HepG2 (cell line): ENCODE results near the gene LAMB3.

Source experiments
- CTCF ChIP-seq: sonication (generic); formaldehyde crosslinking; IDR thresholded peaks from 2 replicates; pipeline ENCODE4 v1.5.0; 2020; ENCODE audit warnings: mild to moderate bottlenecking, missing genetic modification reagents, moderate library complexity
- E2F2 ChIP-seq: sonication (generic); formaldehyde crosslinking; IDR thresholded peaks from 2 replicates; pipeline ENCODE4 v1.4.0; 2020; ENCODE audit warnings: missing genetic modification reagents, borderline replicate concordance
- ESRRA ChIP-seq: sonication (generic); formaldehyde crosslinking; IDR thresholded peaks from 2 replicates; pipeline ENCODE4 v1.5.1; 2020; ENCODE audit warnings: mild to moderate bottlenecking, low read depth, missing genetic modification reagents
- EZH2 ChIP-seq: conservative IDR thresholded peaks from 2 replicates; pipeline ENCODE4 v1.6.1; 2012; ENCODE audit warnings: mild to moderate bottlenecking, low read depth, low read length, moderate library complexity
- HDAC2 ChIP-seq: sonication (generic); formaldehyde crosslinking; IDR thresholded peaks from 2 replicates; pipeline ENCODE4 v1.4.0; 2020; ENCODE audit warnings: missing genetic modification reagents
- KAT2B ChIP-seq: fragments of 150-350 bp; IDR thresholded peaks from 2 replicates; pipeline ENCODE4 v1.6.1; 2014; ENCODE audit warnings: low read depth, low read length, borderline replicate concordance
- MAFK ChIP-seq, 2 experiments: IDR thresholded peaks in 1 of 2; conservative IDR thresholded peaks in 1 of 2; 2 replicates each; pipeline ENCODE4 v1.6.1; 2011; ENCODE audit warnings: improper control_type of control experiment in 2 of 2, low read length in 2 of 2
- MTA3 ChIP-seq: sonication (generic); formaldehyde crosslinking; IDR thresholded peaks from 2 replicates; pipeline ENCODE4 v1.4.0; 2020; ENCODE audit warnings: missing genetic modification reagents
- MXI1 ChIP-seq: IDR thresholded peaks from 3 replicates; pipeline ENCODE4 v1.6.1; 2012; ENCODE audit warnings: low read depth, low read length, inconsistent platforms, borderline replicate concordance
- POLR2A ChIP-seq, 2 experiments: IDR thresholded peaks; 2 replicates each; pipeline ENCODE4 v1.6.1; 2011; ENCODE audit warnings: low read depth in 2 of 2, low read length in 2 of 2, mild to moderate bottlenecking in 1 of 2, moderate library complexity in 1 of 2; ENCODE audit not compliant: insufficient read depth in 1 of 2
- POLR2AphosphoS5 ChIP-seq: IDR thresholded peaks from 2 replicates; pipeline ENCODE4 v1.6.1; 2012; ENCODE audit warnings: low read depth, low read length
- ZNF552 ChIP-seq: sonication (generic); formaldehyde crosslinking; IDR thresholded peaks from 2 replicates; pipeline ENCODE4 v1.9.0; 2022; ENCODE audit warnings: missing genetic modification reagents, mild to moderate bottlenecking, borderline replicate concordance
- ZNF589 ChIP-seq: sonication (generic); formaldehyde crosslinking; conservative IDR thresholded peaks from 2 replicates; pipeline ENCODE4 v1.8.0; 2022; ENCODE audit warnings: mild to moderate bottlenecking, moderate library complexity, missing genetic modification reagents
- TF ChIP-seq, protein P1 (sequence below): sonication (generic); formaldehyde crosslinking; IDR thresholded peaks from 2 replicates; pipeline ENCODE4 v1.4.0; 2020; ENCODE audit warnings: missing genetic modification reagents

GRCh38 chr1:209692296-209692695 lies 40.1 kb upstream of the LAMB3 start:
- no peak for TF ChIP-seq POLR2AphosphoS5
- TF ChIP-seq KAT2B = no peak
- no peak for TF ChIP-seq MAFK (conservative IDR thresholded peaks at IDR 0.05 in 1 of 2, IDR thresholded peaks at IDR 0.05 in 1 of 2; ENCODE audit: low read length in 2 of 2)
- no peak for TF ChIP-seq ZNF552 (CRISPR knock-in tag)
- no peak for TF ChIP-seq E2F2
- no peak for TF ChIP-seq HDAC2 (CRISPR knock-in tag)
- TF ChIP-seq POLR2A (IDR thresholded peaks at IDR 0.05; ENCODE audit: insufficient read depth in 1 of 2, low read depth in 2 of 2, low read length in 2 of 2) = no peak
- TF ChIP-seq ZNF589 (CRISPR knock-in tag) = no peak
- no peak for TF ChIP-seq MXI1
- no peak for TF ChIP-seq ESRRA (CRISPR knock-in tag)
- TF ChIP-seq, protein P1, sequence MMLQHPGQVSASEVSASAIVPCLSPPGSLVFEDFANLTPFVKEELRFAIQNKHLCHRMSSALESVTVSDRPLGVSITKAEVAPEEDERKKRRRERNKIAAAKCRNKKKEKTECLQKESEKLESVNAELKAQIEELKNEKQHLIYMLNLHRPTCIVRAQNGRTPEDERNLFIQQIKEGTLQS (CRISPR knock-in tag) = no peak
- no peak for TF ChIP-seq EZH2
- TF ChIP-seq CTCF (CRISPR knock-in tag) = no peak
- TF ChIP-seq MTA3 (CRISPR knock-in tag) = no peak
